ENCODE results near the gene VRTN.
A peak's percentile ranks its signal among the peaks of the same experiment; 100 is the strongest.
"Not testable (repeated sequence)": the region's sequence is repeated elsewhere in the genome, so short reads cannot be mapped to it uniquely, and the experiment has no call there.

VRTN gene

GRCh38 chr14:74325446-74325845 is 22.8 kb upstream of the VRTN start:
- Mint-ChIP-seq H3K9me3 (no peaks in the 10 kb centered on the region), H3K4me1 (peaks cover 40% of the 10 kb centered on the region), H3K27me3 (ENCODE audit: low read depth) (no peaks in the 10 kb centered on the region), H3K36me3 (ENCODE audit: low read depth) (no peaks in the 10 kb centered on the region), H3K4me3 (no peak overlapping the region), H3K27ac (peak overlapping the region; percentile 73 to 98 (median 92))
- TF ChIP-seq CTCF (IDR thresholded peaks at IDR 0.05; ENCODE audit: unreplicated experiment in 3 of 3): no peak

- H3K4me1 Mint-ChIP-seq: peaks cover 35% of the 10 kb centered on the region
- H3K27ac Mint-ChIP-seq: peak overlapping the region; percentile 84 to 98 (median 86)
- H3K9me3 Mint-ChIP-seq: no peaks in the 10 kb centered on the region
- H3K4me3 Mint-ChIP-seq: peak overlapping the region in 2 of 3 experiments; percentile 37 to 63
- no peak for TF ChIP-seq CTCF (IDR thresholded peaks at IDR 0.05; ENCODE audit: unreplicated experiment in 3 of 3)
- H3K36me3 Mint-ChIP-seq (ENCODE audit: low read depth): no peaks in the 10 kb centered on the region
- H3K27me3 Mint-ChIP-seq (ENCODE audit: low read depth): no peaks in the 10 kb centered on the region
Measured at GRCh38 chr14:74326369-74327152, 21.7 kb upstream of the VRTN start.

- H3K4me3 Mint-ChIP-seq; H3K36me3 Mint-ChIP-seq (ENCODE audit: low read depth); H3K27ac Mint-ChIP-seq; H3K27me3 Mint-ChIP-seq (ENCODE audit: low read depth); H3K9me3 Mint-ChIP-seq: not testable (repeated sequence)
- H3K4me1 Mint-ChIP-seq: peaks cover 31% of the 10 kb centered on the region
Measured at GRCh38 chr14:74329950-74330552, 18.2 kb upstream of the VRTN start.

GRCh38 chr14:74333909-74334308 is 14.4 kb upstream of the VRTN start:
- TF ChIP-seq CTCF (IDR thresholded peaks at IDR 0.05; ENCODE audit: unreplicated experiment in 3 of 3): no peak
- H3K9me3 Mint-ChIP-seq: no peaks in the 10 kb centered on the region
- H3K27me3 Mint-ChIP-seq (ENCODE audit: low read depth): peaks cover 6% of the 10 kb centered on the region
- no peak overlapping the region for H3K27ac Mint-ChIP-seq
- no peak overlapping the region for H3K4me3 Mint-ChIP-seq
- no peaks in the 10 kb centered on the region for H3K4me1 Mint-ChIP-seq
- no peaks in the 10 kb centered on the region for H3K36me3 Mint-ChIP-seq (ENCODE audit: low read depth)

GRCh38 chr14:74346341-74346740 is 1.9 kb upstream of the VRTN start:
- Mint-ChIP-seq H3K36me3 (ENCODE audit: low read depth) (no peaks in the 10 kb centered on the region), H3K4me3 (no peak overlapping the region), H3K9me3 (no peaks in the 10 kb centered on the region), H3K4me1 (no peaks in the 10 kb centered on the region), H3K27ac (no peak overlapping the region), H3K27me3 (ENCODE audit: low read depth) (peaks cover 18% of the 10 kb centered on the region)
- TF ChIP-seq CTCF (IDR thresholded peaks at IDR 0.05; ENCODE audit: unreplicated experiment in 3 of 3): no peak

- TF ChIP-seq CTCF (IDR thresholded peaks at IDR 0.05; ENCODE audit: unreplicated experiment in 3 of 3): no peak
- H3K4me3 Mint-ChIP-seq: no peak overlapping the region
- H3K36me3 Mint-ChIP-seq (ENCODE audit: low read depth): no peaks in the 10 kb centered on the region
- H3K9me3 Mint-ChIP-seq: no peaks in the 10 kb centered on the region
- H3K27me3 Mint-ChIP-seq (ENCODE audit: low read depth): peaks cover 18% of the 10 kb centered on the region
- H3K4me1 Mint-ChIP-seq: no peaks in the 10 kb centered on the region
- H3K27ac Mint-ChIP-seq: no peak overlapping the region
Measured at GRCh38 chr14:74347097-74347794, 1.0 kb upstream of the VRTN start.

Measured in nephron (organoid).